ENCODE measurements around the gene CACNA2D1.

CACNA2D1 gene

GRCh38 chr7:82317257-82317721 lies 126.3 kb downstream of the CACNA2D1 start:
- intact Hi-C loops (cut with DNase I), result no loop called here
- DNase-seq, result no peak

- no peak for DNase-seq
- intact Hi-C loops (cut with DNase I), result no loop called here
Observed at GRCh38 chr7:82313269-82313668, 130.3 kb downstream of the CACNA2D1 start.

- no peak for DNase-seq
- intact Hi-C loops (cut with DNase I), result no loop called here
Observed at GRCh38 chr7:82312646-82313045, 130.9 kb downstream of the CACNA2D1 start.

- intact Hi-C loops (cut with DNase I), result no loop called here
- DNase-seq, result no peak
Observed at GRCh38 chr7:82305347-82306005, 138.1 kb downstream of the CACNA2D1 start.

GRCh38 chr7:82294865-82295264 lies 148.7 kb downstream of the CACNA2D1 start:
- intact Hi-C loops (cut with DNase I), result no loop called here
- DNase-seq, result no peak

- intact Hi-C loops (cut with DNase I), result no loop called here
- no peak for DNase-seq
Observed at GRCh38 chr7:82294382-82294784, 149.2 kb downstream of the CACNA2D1 start.

GRCh38 chr7:82293467-82293866 lies 150.1 kb downstream of the CACNA2D1 start:
- DNase-seq, result no peak
- intact Hi-C loops (cut with DNase I), result no loop called here

- intact Hi-C loops (cut with DNase I), result no loop called here
- no peak for DNase-seq
Observed at GRCh38 chr7:82291931-82292330, 151.6 kb downstream of the CACNA2D1 start.

GRCh38 chr7:82289889-82290288 lies 153.7 kb downstream of the CACNA2D1 start:
- no peak for DNase-seq
- intact Hi-C loops (cut with DNase I), result no loop called here

GRCh38 chr7:82289152-82289535 lies 154.4 kb downstream of the CACNA2D1 start:
- no peak for DNase-seq
- intact Hi-C loops (cut with DNase I), result no loop called here

GRCh38 chr7:82286798-82287140 lies 156.8 kb downstream of the CACNA2D1 start:
- no peak for DNase-seq
- intact Hi-C loops (cut with DNase I), result no loop called here

- no peak for DNase-seq
- intact Hi-C loops (cut with DNase I), result no loop called here
Observed at GRCh38 chr7:82286096-82286797, 157.3 kb downstream of the CACNA2D1 start.

- intact Hi-C loops (cut with DNase I), result no loop called here
- no peak for DNase-seq
Observed at GRCh38 chr7:82284936-82285519, 158.5 kb downstream of the CACNA2D1 start.

- no peak for DNase-seq
- intact Hi-C loops (cut with DNase I), result no loop called here
Observed at GRCh38 chr7:82275342-82275741, 168.2 kb downstream of the CACNA2D1 start.

- DNase-seq, result no peak
- intact Hi-C loops (cut with DNase I), result no loop called here
Observed at GRCh38 chr7:82274681-82275080, 168.9 kb downstream of the CACNA2D1 start.

GRCh38 chr7:82273886-82274285 lies 169.7 kb downstream of the CACNA2D1 start:
- no peak for DNase-seq
- intact Hi-C loops (cut with DNase I), result no loop called here

- no peak for DNase-seq
Observed at GRCh38 chr7:82270870-82271269, 172.7 kb downstream of the CACNA2D1 start.

GRCh38 chr7:82268632-82269031 lies 174.9 kb downstream of the CACNA2D1 start:
- intact Hi-C loops (cut with DNase I), result no loop called here
- DNase-seq, result no peak

More at GRCh38 chr7:82270870-82271269, 172.7 kb downstream of the CACNA2D1 start:
- intact Hi-C loops (cut with DNase I), result no loop called here

- intact Hi-C loops (cut with DNase I), result no loop called here
Observed at GRCh38 chr7:82266081-82266480, 177.5 kb downstream of the CACNA2D1 start.

GRCh38 chr7:82264783-82265305 lies 178.7 kb downstream of the CACNA2D1 start:
- no peak for DNase-seq
- intact Hi-C loops (cut with DNase I), result no loop called here

More at GRCh38 chr7:82266081-82266480, 177.5 kb downstream of the CACNA2D1 start:
- DNase-seq, result no peak

Data from head of caudate nucleus (tissue), 42 donors.